ENCODE measurements around the gene SCGN. TPM values are rescaled to one million over a fixed set of nuclear protein-coding genes. Genes with fewer than 3 reads are reported as not detected.

The SCGN gene
- total RNA-seq, 1 experiment from 2014 or later, result not detected

- no peak for DNase-seq
- Histone ChIP-seq H3K4me3 (no peak overlapping the region), H3K79me2 (ENCODE audit: low read depth) (no peaks in the 10 kb centered on the region), H2AFZ (no peak overlapping the region), H3K4me1 (replicated peaks; ENCODE audit: insufficient read depth) (no peaks in the 10 kb centered on the region), H3K4me2 (no peak overlapping the region), H4K20me1 (ENCODE audit: insufficient read depth) (no peaks in the 10 kb centered on the region), H3K27me3 (ENCODE audit: insufficient read depth, low read depth) (no peaks in the 10 kb centered on the region), H3K36me3 (ENCODE audit: low read depth) (no peaks in the 10 kb centered on the region; the same call in 1 of the 2 replicates), H3K9me3 (ENCODE audit: insufficient read depth, low read depth) (no peaks in the 10 kb centered on the region), H3F3A (ENCODE audit: insufficient read depth, low read depth) (no peaks in the 10 kb centered on the region), H3K9me2 (ENCODE audit: insufficient read depth) (no peaks in the 10 kb centered on the region), H3K27ac (no peak overlapping the region)
- ChIA-PET CTCF (no interaction called here), POLR2A (ENCODE audit: unreplicated experiment) (no interaction called here)
- intact Hi-C loops (cut with micrococcal nuclease; ENCODE audit: unreplicated experiment), result no loop called here
- BruUV-seq (replicated peaks), result no TSS peak
- TF ChIP-seq CTCF (conservative IDR thresholded peaks at IDR 0.05) (no peak), EZH2 (IDR thresholded peaks at IDR 0.05; ENCODE audit: low read depth) (no peak)
Observed at GRCh38 chr6:25619217-25619616, 32.8 kb upstream of the SCGN start.

GRCh38 chr6:25620391-25620790, 31.6 kb upstream of the SCGN start:
- Histone ChIP-seq H3K27me3 (ENCODE audit: insufficient read depth, low read depth) (no peaks in the 10 kb centered on the region), H3K9me2 (ENCODE audit: insufficient read depth) (no peaks in the 10 kb centered on the region), H3K4me2 (no peak overlapping the region), H2AFZ (no peak overlapping the region), H3F3A (ENCODE audit: insufficient read depth, low read depth) (no peaks in the 10 kb centered on the region), H3K36me3 (ENCODE audit: low read depth) (no peaks in the 10 kb centered on the region; the same call in 1 of the 2 replicates), H3K9me3 (ENCODE audit: insufficient read depth, low read depth) (no peaks in the 10 kb centered on the region), H3K4me1 (replicated peaks; ENCODE audit: insufficient read depth) (no peaks in the 10 kb centered on the region), H3K27ac (no peak overlapping the region), H3K79me2 (ENCODE audit: low read depth) (no peaks in the 10 kb centered on the region), H3K4me3 (no peak overlapping the region), H4K20me1 (ENCODE audit: insufficient read depth) (no peaks in the 10 kb centered on the region)
- no TSS peak for BruUV-seq (replicated peaks)
- POLR2A ChIA-PET (ENCODE audit: unreplicated experiment), result no interaction called here
- DNase-seq, result no peak
- intact Hi-C loops (cut with micrococcal nuclease; ENCODE audit: unreplicated experiment), result no loop called here
- TF ChIP-seq CTCF (conservative IDR thresholded peaks at IDR 0.05) (no peak), EZH2 (IDR thresholded peaks at IDR 0.05; ENCODE audit: low read depth) (no peak)
- CTCF ChIA-PET, result no interaction called here

DNA sequence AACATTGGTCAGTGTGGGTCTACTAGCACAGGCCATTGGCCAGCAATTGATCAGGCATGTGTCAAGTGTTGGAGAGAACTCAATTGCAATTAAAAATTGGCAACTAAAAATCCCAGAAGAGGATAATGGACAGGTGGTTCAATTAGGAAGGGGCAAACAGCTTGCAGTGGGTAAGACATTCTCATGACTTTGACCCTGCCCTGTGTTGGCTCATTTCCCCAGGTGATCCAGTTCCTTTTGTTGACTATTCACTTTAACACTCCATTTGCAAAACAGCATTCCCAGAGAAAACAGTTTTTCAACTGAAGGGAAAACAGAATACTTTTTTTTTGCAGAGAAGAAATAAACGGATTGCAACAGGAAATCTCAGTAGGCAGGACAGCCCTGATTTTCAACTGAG, 28.9 kb upstream of the SCGN start:
- BruUV-seq (replicated peaks), result no TSS peak
- Histone ChIP-seq H3K4me3 (no peak overlapping the region), H3K4me2 (no peak overlapping the region), H3F3A (ENCODE audit: insufficient read depth, low read depth) (no peaks in the 10 kb centered on the region), H3K27me3 (ENCODE audit: insufficient read depth, low read depth) (no peaks in the 10 kb centered on the region), H3K9me2 (ENCODE audit: insufficient read depth) (no peaks in the 10 kb centered on the region), H2AFZ (no peak overlapping the region), H3K4me1 (replicated peaks; ENCODE audit: insufficient read depth) (no peaks in the 10 kb centered on the region), H4K20me1 (ENCODE audit: insufficient read depth) (no peaks in the 10 kb centered on the region), H3K79me2 (ENCODE audit: low read depth) (no peaks in the 10 kb centered on the region), H3K9me3 (ENCODE audit: insufficient read depth, low read depth) (no peaks in the 10 kb centered on the region), H3K36me3 (ENCODE audit: low read depth) (no peaks in the 10 kb centered on the region; the same call in 1 of the 2 replicates), H3K27ac (no peak overlapping the region)
- no peak for DNase-seq
- intact Hi-C loops (cut with micrococcal nuclease; ENCODE audit: unreplicated experiment), result no loop called here
- POLR2A ChIA-PET (ENCODE audit: unreplicated experiment), result no interaction called here
- TF ChIP-seq CTCF (conservative IDR thresholded peaks at IDR 0.05) (no peak), EZH2 (IDR thresholded peaks at IDR 0.05; ENCODE audit: low read depth) (no peak)
- CTCF ChIA-PET, result no interaction called here

All from PC-9 (cell line).